DMS114 treated with DMSO at 0.1 percent for 48 hours (cell line): ENCODE measurements around the gene VDAC2.
A peak's percentile ranks its signal among the peaks of the same experiment; 100 is the strongest.
"Not testable (repeated sequence)": the region's sequence is repeated elsewhere in the genome, so short reads cannot be mapped to it uniquely, and the experiment has no call there.

ENCODE experiments used
- DNase-seq: peaks from one replicate; lab custom pipeline; 2025; ENCODE audit not compliant: unreplicated experiment; lab: John Stamatoyannopoulos, UW

Gene VDAC2

DNA sequence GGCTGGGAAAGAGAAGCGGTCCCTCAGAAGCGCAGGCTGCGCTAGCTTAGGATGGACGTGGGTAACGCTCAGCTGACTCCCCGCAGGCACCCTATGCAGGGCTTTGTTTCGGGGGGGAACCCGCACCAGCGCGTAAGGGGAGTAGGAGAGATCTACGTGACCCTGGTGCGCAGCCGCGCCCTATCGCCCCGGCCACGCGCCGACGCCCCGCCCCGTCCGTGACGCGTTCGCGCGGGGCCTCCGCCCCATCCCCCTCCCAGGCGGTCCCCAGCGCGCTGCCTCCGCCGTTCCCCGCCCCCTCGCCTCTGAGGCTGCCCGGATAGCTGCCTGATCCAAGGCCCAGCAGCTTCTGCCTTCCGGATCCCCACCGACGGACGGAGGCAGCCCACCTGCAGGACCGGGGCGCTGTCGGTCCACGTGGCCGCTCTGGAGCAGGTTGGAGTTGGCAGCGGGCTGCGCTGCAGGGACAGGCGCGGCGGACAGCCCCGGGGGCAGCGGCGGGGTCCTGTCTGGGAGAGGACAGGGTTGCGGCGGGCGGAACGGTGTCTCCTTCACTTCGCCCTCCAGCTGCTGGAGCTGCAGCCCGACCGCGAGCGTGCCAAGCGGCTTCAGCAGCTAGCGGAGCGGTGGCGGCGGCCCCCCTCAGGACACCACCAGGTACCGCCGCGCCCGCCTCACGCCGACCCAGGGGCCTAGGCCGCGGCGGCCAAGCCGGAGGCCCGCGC, at the start of gene VDAC2:
VDAC2 (plus strand) TSS at position 515 of the 725 bp plus-strand sequence. CDS start 363 bp downstream, outside the sequence.
- peak; percentile 66 for DNase-seq

DNA sequence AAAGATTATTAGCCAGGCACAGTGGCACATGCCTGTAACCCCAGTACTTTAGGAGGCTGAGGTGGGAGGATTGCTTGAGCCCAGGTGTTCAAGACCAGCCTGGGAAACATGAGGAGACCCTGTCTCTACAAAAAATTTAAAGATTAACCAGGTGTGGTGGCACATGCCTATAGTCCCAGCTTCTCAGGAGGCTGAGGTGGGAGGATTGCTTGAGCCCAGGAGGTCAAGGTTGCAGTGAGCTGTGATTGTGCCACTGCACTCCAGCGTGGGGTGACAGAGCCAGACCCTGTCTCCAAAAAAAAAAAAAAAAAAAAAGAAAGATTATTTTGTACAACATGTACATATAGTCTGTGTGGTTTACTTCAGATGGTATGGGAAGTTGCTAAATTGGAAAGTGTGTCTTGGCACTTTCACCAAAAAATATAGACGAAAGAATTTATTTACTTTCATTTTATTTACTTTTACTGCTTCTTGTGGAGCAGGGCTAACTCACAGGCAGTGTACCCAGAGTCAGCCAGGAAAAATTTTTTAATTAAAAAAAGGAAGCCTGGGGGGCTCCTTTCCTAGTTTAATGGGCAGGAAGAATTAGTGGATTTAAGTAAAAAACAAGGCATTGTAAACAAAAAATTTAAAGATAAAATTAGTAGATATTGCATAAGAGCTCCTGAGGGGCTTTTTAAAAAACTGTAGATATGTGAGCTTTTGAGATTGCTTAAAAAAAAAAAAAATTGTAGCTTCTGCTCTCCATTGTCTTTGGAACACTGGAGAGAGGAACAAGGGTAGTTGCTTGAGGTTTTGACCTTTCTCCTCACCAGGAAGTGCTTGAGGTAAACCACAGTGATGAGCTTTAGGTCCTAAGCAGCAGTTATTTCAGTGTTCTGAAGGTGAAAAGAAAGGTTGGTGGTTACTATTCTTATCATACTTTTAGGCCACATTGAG, 44.6 kb upstream of the VDAC2 start:
- DNase-seq = no peak

DNA sequence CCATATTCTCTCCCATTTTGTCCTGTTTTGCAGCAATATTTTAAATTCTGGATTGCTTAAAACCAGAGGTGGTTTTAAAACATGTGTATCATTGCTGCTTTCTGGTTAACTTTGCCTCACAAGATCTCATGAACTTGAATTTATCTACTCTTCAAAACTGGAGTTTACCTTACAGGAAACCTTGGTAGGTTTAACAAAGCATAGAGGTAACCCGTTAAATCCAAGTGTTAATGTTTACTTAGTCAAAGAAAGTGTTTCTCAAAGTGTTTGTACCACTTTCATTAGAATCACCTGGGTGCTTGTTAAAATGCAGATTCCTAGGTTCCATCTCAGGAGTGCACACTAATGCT, 44.0 kb upstream of the VDAC2 start:
- no peak for DNase-seq

DNA sequence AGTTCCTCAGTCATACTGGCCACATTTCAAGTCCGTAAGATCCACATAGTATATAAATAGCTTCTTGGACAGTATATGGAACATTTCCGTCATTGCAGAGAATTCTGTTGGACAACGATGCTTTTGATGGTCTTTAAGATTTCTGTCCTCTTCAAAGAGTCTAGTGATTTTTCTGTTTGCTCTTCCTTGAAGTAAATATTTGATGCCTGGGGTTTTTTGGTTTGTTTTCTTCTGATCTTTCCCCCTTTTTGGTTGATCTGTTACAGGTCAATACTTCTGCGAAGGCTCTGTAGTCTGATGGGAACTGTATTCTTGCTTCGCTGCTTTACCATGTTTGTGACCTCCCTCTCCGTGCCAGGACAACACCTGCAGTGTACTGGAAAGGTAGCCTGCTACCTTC, 42.3 kb upstream of the VDAC2 start:
- no peak for DNase-seq

DNA sequence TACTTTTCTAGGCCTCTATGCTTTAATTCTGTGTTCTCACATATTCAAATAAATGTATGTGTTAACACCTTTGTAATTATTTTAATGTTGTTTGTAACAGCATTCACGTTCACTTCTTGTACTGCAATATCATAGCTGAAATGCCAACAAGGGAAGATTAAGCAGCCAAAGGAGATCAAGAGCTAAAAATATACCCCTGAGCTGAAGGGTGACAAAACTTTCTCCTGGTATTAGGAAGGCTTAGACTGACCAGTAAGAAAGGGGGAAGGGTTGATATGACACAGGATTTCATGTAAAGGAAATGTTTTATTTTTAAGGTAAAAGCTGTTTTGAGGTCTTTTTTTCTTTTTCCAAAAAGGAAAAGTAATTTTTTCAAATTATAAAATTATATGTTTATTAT, 40.4 kb upstream of the VDAC2 start:
- no peak for DNase-seq

- DNase-seq = no peak
These were observed 35.5 kb upstream of the VDAC2 start for GRCh38 chr10:75175046-75175445.

DNA sequence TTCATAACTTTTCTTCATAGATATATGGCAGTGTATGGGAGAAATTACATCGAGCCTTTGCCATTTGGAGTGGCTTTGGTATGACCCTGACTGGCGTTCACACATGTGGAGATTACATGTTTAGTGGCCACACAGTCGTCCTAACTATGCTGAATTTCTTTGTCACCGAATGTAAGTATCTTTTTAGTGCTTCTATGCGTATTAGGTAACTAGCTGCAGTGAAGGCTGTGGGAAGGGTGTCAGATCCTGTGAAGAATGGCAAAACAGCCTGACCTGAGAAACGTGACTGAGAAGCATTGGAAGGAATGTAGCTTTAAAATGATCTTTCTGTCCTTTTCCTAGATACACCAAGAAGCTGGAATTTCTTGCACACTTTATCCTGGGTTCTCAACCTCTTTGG, 34.5 kb upstream of the VDAC2 start:
- DNase-seq = no peak

DNA sequence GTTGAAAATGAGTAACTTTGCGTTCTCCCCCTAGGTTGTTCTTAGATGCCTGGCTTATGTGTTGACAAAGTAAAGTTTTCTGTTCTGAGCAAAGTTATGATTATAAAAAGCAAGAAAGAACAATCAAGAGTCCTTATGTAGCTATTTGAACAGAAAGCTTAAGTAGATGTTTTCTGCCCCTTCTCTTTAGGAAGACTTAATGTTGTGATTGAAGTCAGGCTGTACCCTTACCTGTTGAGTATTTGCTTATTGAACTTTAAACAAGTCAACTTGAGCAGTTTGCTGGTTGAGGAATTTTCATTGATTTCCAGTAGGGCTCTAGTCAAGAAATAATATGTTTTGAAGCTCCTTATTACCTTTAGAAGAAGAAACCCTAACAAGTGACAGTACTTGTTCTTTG, 33.9 kb upstream of the VDAC2 start:
- DNase-seq = no peak

GRCh38 chr10:75179657-75180177, 30.9 kb upstream of the VDAC2 start:
- DNase-seq = no peak

- DNase-seq = no peak
These were observed 30.0 kb upstream of the VDAC2 start for GRCh38 chr10:75180592-75180991.

- no peak for DNase-seq
These were observed 29.5 kb upstream of the VDAC2 start for GRCh38 chr10:75181073-75181472.

GRCh38 chr10:75186310-75186709, 24.3 kb upstream of the VDAC2 start:
- DNase-seq = no peak

DNA sequence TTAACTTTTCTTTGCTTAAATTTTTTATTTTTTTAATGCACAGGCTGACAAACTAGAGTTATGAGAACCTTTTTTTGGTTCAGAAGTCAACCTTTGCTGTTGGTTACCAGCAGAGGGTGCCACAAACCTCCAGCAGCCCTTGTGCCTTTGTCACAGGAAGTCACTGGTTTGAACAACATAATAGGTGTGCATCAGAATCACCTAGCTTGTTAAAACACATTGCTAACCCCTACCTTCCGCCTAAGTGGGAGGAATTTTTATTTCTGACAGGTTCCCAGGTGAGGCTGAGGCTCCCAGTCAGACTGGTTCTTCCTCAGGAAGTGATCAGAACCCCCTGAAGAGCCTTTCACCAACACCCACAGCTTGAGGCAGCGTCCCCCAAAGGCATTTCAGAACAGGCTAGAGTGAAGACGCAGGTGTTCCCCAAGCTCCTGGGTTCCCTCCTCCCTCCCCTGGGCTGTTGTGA, 22.6 kb upstream of the VDAC2 start:
- no peak for DNase-seq

DNA sequence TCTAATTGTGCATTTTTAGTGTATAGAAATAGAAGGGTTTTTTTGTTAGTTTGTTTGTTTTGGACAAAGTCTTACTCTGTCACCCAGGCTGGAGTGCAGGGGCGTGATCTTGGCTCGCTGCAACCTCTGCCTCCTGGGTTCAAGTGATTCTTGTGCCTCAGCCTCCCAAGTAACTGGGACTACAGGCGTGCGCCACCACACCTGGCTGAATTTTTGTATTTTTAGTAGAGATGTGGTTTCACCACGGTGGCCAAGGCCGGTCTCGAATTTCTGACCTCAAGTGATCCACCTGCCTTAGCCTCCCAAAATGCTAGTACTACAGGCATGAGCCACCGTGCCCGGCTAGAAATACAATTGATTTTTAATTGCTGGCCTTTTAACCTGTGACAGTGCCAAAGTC, 22.1 kb upstream of the VDAC2 start:
- DNase-seq = not testable (repeated sequence)

- DNase-seq = no peak
These were observed 21.1 kb upstream of the VDAC2 start for GRCh38 chr10:75189266-75190096.

GRCh38 chr10:75191821-75192568, 18.6 kb upstream of the VDAC2 start:
- DNase-seq = no peak

- DNase-seq = not testable (repeated sequence)
These were observed 16.0 kb upstream of the VDAC2 start for GRCh38 chr10:75194625-75195024.

DNA sequence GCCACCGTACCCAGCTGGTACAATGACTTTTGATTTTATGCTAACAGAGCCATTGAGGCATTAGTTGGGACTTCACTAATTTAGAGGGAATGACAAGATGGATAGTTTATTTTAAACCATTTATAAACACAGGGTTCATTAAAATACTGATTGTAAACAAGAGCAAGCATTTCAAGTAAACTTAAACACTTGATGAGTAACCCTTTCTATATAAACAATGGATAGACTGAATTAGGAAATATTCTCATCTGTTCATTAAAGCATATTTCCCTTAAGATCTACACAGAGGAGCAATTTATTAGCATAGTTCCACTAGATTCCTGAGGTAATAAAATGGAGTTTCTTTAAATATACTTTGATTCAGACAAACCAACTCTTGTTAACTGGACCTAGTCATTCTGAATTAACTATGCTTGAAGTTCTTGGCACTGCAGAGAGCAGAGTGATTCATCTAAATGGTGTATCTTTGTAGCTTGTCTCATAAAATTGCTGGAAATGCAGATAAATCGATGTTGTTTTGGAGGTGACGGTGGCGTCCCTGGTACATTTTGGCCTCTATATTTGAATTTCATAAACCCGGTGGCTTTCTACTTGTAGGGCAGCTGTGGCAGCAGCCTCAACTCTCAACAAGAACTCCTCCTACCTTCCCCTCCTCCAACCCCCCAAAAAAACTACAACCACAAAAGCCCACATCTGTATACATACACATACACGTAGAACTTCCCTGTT, 15.4 kb upstream of the VDAC2 start:
- DNase-seq = no peak

- DNase-seq = no peak
These were observed 13.5 kb upstream of the VDAC2 start for GRCh38 chr10:75197066-75197465.

DNA sequence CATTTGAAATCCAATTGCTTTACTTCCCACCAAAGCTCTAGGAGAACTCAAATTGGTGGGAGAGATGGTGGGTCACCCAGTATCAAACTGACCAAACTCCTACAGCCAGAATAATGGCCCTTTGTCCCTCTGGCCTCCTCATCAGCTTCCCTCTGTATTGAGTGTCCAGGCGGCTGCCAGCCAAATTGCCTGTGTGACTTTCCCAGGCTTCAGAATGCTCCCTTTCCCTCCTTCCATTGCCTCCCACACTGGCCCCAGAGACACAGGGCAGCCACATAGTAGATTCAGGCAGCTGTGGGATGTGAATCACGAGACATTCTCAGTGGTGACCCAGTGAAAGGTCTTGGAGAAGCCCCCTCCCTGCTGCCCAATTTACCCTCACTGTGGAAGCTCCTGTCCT, 12.7 kb upstream of the VDAC2 start:
- no peak for DNase-seq
